ENCODE data around the gene ADAM10.

DNA sequence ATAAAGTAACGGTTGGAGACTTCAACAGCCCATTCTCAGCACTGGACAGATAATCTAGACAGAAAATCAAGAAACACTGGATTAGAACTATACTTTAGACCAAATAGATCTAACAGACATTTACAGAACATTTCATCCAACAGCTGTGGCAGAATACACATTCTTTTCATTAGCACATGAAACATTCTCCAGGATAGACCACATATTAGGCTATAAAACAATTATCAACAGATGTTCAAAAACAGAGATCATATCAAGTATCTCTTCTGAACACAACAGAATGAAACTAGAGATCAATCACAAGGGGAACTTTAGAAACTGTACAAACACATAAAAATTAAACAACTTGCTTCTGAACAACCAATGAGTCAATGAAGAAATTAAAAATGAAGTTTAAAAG, 133.3 kb downstream of the ADAM10 start:
- no peak for TF ChIP-seq EZH2 (IDR thresholded peaks at IDR 0.05; ENCODE audit: low read length, unreplicated experiment)
- TF ChIP-seq, protein P1, sequence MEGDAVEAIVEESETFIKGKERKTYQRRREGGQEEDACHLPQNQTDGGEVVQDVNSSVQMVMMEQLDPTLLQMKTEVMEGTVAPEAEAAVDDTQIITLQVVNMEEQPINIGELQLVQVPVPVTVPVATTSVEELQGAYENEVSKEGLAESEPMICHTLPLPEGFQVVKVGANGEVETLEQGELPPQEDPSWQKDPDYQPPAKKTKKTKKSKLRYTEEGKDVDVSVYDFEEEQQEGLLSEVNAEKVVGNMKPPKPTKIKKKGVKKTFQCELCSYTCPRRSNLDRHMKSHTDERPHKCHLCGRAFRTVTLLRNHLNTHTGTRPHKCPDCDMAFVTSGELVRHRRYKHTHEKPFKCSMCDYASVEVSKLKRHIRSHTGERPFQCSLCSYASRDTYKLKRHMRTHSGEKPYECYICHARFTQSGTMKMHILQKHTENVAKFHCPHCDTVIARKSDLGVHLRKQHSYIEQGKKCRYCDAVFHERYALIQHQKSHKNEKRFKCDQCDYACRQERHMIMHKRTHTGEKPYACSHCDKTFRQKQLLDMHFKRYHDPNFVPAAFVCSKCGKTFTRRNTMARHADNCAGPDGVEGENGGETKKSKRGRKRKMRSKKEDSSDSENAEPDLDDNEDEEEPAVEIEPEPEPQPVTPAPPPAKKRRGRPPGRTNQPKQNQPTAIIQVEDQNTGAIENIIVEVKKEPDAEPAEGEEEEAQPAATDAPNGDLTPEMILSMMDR (conservative IDR thresholded peaks at IDR 0.05; ENCODE audit: low read depth, low read length), result no peak
- no peak for TF ChIP-seq EZH2phosphoT487 (IDR thresholded peaks at IDR 0.05; ENCODE audit: borderline replicate concordance, low read length)

Measured in PC-3 (cell line).